NCI-H2227 (cell line): ENCODE results near the gene EOLA1.
A peak's percentile ranks its signal among the peaks of the same experiment; 100 is the strongest.
"Not testable (repeated sequence)": the region's sequence is repeated elsewhere in the genome, so short reads cannot be mapped to it uniquely, and the experiment has no call there.

Experiments
- DNase-seq: peaks from one replicate; lab custom pipeline; 2025; ENCODE audit not compliant: unreplicated experiment; lab: John Stamatoyannopoulos, UW

Gene EOLA1

DNA sequence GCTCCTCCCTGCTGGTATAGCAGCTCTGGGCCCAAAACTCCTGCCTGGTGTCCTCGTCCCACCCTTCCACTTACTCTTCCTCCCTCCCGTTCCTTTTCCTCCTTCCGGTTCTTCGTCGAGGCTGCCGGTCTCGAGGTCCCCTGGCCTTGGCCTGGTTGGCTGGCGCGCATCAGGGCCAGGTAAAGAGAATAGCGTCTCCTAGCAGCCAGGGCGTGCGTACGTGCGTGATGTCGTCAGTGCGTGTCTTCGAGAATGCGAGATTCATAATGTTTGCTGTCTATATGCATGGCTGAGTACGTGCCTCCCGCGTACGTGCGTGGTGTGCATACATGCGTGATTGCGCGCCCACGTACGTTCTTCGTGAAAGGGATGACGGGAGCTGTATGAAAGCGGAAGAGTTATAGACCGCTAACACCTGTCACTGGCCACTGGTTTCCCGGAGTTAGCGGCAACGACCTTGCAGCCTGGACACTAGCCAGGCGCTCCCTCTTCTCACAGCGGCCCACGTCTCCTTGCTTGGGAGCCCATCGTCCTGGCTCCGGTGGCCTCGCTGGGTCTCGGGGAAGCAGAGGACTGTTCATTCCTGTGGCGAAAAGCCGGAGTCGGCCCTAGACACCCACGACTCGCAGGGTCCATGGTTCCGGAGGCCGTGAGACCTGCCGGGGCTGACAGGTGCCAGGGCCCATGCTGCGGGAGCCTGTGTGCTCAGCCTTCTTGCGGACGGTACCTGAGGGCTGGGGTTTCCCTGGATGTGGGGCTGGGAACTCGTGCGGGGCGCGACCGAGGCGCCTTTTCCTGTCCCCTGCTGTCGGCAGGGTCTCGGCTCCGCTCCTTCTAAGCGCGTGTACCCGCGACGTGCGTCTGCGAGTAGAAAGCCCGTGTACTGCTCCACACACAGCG is at the start of gene EOLA1:
Gene EOLA1 (plus strand): TSS at position 392 of the 900 bp plus-strand sequence. CDS start 4,619 bp downstream, outside the sequence.
- DNase-seq = peak; percentile 95

DNA sequence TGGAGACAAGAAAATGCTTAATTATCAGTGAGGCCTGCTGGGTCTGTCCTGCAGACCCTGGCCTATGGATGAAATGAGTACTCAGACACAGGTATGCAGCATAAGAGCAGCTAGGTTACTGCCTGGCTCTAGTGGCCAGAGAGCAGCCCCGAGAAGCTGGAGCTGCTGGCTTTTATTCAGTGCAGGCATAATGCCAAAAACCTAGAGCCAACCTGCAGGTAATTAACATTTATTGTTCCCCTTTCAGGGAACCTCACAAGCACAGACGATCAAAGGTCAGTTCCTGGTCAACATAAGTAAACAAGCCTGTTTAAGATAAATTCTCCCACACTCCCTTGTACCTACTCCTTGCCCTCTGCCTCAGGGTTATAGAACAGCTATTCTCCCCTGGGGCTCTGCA is 49.0 kb upstream of the EOLA1 start:
- no peak for DNase-seq

GRCh38 chrX:149493567-149494562 is 46.9 kb upstream of the EOLA1 start:
- no peak for DNase-seq

GRCh38 chrX:149494844-149495565 is 45.8 kb upstream of the EOLA1 start:
- DNase-seq = no peak

DNA sequence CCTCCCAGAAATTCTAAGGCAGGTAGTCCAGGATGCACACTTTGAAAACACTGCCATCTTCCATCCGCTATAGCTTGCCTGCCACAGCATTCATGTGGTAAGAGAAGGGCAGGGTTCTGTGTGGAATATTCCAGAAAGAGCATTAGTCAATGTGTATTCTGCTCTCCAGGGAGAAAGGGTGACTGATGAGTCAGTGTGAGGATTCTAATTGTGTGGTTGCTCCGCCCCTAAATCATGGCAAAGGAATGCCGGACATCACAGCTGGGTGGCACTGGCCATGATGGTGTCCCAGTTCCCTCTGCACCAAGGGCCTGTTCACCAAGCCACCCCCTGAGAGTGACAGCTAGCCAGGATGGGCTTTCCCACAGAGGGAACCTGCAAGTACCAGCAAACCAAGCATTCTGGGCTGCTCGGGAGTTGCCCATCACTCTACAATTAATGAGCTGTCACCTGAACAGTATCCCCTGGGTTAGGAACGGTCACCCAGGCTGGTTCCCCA is 45.2 kb upstream of the EOLA1 start:
- no peak for DNase-seq

DNA sequence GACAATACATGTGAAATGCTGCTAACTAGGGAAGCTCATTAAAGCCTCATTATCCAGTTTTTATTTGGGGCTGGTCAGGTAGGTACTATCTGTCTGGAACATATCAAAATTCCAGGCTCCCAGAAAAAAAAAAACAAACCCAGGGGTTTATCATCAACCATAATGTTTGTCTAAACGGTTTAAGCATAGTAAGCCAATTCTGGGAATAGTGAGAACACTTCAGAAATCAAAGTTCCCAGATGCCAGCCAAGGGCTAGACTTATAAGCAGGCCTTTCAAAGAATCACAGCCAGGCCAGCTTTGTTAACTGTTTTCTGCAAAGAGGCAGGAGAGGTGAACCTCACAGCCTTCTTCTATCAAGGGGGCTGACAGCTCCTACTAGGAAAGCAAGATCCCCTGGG is 43.8 kb upstream of the EOLA1 start:
- no peak for DNase-seq

GRCh38 chrX:149497626-149498025 is 43.2 kb upstream of the EOLA1 start:
- no peak for DNase-seq

DNA sequence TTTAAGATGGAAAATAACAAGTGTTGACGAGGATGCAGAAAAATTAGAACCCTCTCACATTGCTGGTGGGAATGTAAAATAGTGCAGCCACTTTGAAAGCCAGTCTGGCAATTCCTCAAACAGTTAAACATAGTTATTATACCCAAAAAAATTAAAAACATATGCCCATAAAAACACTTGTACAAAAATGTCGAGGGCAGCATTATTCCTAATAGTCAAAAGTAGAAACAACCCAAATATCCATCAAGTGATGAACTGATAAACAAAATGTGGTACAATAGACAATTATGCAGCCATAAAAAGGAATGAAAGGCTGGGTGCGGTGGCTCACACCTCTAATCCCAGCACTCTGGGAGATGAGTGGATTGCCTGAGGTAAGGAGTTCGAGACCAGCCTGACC is 42.0 kb upstream of the EOLA1 start:
- no peak for DNase-seq

DNA sequence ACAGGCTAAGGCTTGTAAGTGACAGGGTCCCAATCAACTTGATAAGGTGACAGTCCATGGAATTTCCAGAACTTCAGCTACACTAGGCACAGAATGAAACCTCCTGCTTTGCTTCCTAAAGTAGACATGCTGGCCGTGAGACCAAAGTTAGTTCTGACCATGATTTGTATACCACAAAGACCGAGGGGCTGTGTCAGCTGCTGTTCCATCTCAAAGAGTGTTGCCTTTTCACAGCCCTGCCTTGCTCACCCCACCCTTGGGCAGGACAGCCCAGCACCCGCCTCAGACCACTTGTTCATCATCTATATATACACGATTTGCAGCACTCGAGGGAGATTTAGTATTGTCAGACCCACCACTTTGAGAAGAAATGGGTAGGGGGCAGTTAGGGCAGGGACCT is 41.0 kb upstream of the EOLA1 start:
- DNase-seq = no peak

GRCh38 chrX:149502923-149503322 is 37.9 kb upstream of the EOLA1 start:
- not testable (repeated sequence) for DNase-seq

GRCh38 chrX:149503446-149503845 is 37.4 kb upstream of the EOLA1 start:
- peak; percentile 63 for DNase-seq

DNA sequence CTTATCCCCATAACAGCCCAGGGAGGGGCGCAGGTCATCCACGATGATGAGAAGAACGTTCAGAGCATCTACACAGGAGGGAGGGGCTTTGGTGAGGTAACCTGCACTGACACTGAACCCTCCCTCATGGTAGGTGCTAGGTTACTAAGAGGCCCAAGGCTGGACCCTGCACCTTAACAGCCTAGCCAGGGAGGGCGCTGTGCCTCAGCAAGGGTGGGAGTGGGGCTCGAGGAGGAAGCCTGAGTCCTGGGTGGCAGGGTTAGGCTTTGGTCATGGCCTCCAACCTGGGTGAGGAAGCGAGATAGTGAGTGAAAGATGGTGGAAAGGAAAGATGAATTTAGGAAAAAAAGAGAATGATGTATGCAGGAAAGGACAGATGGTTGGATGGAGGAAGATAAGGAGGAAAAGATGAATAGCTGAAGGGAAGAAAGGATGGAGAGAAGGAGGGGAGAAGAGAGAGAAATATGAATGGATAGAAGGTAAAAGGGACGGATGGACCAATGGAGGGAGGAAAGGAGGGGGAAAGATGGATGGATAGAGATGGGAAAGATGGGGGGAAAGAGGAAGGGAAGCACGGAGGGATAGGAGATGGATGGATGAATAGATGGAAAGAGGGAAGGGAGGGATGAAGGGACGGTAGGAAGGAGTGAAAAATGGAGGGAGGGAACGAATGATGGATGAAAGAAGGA is 36.4 kb upstream of the EOLA1 start:
- peak; percentile 76 for DNase-seq

DNA sequence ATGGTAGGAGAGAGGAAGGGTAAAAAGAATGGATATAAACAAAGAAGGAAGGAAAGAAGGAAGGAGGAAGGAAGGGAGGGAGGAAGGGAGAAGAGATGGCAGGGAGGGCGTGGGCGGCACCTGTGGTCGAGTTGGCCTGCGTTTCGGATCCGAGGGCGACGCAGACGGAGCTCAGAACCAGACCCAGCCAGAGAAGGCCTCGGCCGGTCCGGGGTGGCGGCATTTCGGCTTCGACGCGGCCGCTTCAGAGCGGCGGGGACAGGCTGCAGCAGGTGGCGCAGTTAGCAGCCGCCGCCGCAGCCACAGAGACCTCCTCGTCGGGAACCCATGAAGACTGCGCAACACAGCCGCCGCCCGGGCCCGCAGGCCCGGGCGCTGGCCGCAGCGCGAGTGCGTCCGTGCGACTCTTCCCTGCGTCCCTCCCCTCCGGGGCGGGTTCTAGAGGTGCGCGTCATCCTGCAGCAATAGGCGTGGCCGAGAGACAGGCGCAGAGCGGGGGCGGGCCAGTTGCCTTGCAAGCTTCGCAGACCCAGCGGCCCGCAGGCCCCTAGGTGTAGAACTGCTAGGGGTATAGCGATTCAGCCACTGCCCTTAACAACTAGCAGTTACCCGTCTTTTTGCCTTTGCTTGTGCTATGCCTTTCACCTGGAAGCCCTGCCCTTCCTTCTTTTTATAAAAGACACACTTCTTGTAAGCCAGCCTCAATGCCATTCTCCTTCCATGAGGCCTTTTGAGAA is 35.7 kb upstream of the EOLA1 start, which contains the start of gene IDS:
Gene IDS (minus strand): TSS at position 392 of the 737 bp plus-strand sequence. CDS start 169 bp downstream, at position 223.
- DNase-seq = peak; percentile 94

DNA sequence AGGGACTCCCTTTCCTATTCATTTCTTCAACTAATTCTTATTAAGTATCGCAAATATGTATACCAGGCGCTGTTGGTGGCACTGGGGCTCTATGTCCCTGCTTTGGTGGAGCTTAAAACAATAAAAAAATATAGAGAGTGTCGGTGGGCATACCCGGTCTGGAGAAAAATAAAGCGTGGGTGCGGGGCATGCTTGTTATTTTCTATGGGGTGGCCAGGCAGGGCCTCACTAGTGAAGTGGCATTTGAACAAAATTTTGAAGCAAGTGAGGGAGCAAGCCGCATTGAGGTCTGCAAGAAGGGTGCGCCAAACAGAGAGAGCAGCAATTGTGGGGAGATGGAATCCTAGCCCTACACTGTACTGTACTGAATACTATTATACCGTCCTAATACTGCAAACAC is 35.1 kb upstream of the EOLA1 start:
- DNase-seq = no peak

- no peak for DNase-seq
Observed at GRCh38 chrX:149506349-149506748, 34.5 kb upstream of the EOLA1 start.

DNA sequence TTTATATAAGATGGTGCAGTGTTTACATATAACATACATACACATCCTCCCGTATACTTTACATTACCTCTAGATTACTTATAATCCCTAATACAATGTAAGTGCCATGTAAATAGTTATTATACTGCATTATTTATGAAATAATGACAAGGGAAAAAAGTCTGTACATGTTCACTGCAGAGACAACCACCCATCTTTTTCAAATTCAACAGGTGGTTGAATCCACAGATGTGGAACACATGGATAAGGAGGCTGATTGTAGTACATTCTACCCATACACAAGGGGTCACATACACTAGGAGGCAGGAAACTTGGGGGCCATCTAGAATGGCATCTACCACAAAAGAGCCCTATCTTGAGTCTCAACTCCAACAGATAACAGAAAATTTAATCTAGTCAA is 32.3 kb upstream of the EOLA1 start:
- no peak for DNase-seq

- no peak for DNase-seq
Observed at GRCh38 chrX:149510386-149510785, 30.4 kb upstream of the EOLA1 start.

DNA sequence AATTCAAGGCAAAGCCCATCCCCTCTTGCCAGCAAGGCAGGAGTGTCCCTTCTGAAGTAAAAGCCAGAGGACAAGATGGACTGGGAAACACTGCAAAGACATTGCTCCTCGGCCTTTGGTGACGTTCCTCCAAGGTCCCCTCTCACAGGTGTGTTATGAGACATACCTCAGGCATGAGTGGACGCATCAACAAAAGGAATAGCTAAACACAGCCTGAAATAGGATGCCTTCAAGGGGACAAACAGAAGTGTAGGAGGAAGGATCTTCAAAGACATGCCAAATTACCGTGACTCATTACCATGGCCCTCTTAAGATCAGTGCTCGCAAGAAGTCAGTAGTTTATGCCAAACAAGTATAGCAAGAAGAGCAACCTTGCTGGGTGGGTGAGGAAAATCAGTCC is 29.7 kb upstream of the EOLA1 start:
- no peak for DNase-seq

DNA sequence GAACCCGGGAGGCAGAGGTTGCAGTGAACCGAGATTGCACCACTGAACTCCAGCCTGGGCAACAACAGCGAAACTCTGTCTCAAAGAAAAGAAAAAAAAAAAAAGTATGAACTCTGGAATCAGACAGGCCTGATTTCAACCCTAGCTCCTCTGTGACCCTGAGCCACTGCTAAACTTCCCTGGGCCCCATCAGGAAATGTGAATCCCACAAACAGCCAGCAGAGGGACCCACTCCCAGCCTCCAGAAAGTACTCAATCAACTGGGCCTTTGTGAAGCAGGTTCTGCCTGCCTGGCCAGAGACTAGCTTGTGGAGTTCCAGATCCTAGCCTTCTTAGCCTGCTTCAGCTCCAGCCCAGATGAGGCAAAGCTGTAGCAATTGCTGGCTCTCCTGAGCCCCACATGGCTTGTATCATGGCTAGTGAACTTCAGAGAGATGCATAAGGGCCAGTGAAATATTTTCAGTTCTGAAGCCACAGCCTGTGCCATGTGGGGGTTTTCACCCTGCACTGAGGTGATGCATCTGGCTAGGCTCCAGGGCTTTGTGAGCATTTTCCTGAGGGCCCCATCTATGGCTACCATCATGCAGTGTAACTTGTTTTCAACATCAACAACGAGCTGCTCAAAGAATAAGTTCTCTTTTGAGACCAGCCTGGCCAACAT is 28.5 kb upstream of the EOLA1 start:
- DNase-seq = peak; percentile 46
